Measurements from ENCODE around the gene IL11.
"Not testable (repeated sequence)": the region's sequence is repeated elsewhere in the genome, so short reads cannot be mapped to it uniquely, and the experiment has no call there.

The IL11 gene

GRCh38 chr19:55370305-55370988 lies at the start of gene IL11:
Gene IL11 (minus strand): TSS chr19:55370463. CDS start chr19:55370310, 153 bp downstream.
- peak; percentile 64 for DNase-seq

- DNase-seq = no peak
Observed at GRCh38 chr19:55419624-55420236, 49.5 kb upstream of the IL11 start.

GRCh38 chr19:55419103-55419502 lies 48.8 kb upstream of the IL11 start:
- DNase-seq = no peak

- DNase-seq = no peak
Observed at GRCh38 chr19:55418185-55418584, 47.9 kb upstream of the IL11 start.

GRCh38 chr19:55410168-55410567 lies 39.9 kb upstream of the IL11 start:
- DNase-seq = no peak

- DNase-seq = not testable (repeated sequence)
Observed at GRCh38 chr19:55409179-55409578, 38.9 kb upstream of the IL11 start.

- no peak for DNase-seq
Observed at GRCh38 chr19:55408533-55408872, 38.2 kb upstream of the IL11 start.

- DNase-seq = peak; percentile 91
Observed at GRCh38 chr19:55407800-55408532, 37.7 kb upstream of the IL11 start.

- not testable (repeated sequence) for DNase-seq
Observed at GRCh38 chr19:55407550-55407799, 37.2 kb upstream of the IL11 start, which contains the start of gene UBE2S. Gene UBE2S (minus strand): TSS chr19:55407788. CDS start chr19:55407589, 199 bp downstream.

GRCh38 chr19:55406826-55407549 lies 36.7 kb upstream of the IL11 start:
- DNase-seq = no peak

- no peak for DNase-seq
Observed at GRCh38 chr19:55406091-55406825, 36.0 kb upstream of the IL11 start.

GRCh38 chr19:55405638-55406037 lies 35.4 kb upstream of the IL11 start:
- DNase-seq = no peak

- no peak for DNase-seq
Observed at GRCh38 chr19:55402509-55402908, 32.2 kb upstream of the IL11 start.

GRCh38 chr19:55401390-55401789 lies 31.1 kb upstream of the IL11 start:
- DNase-seq = not testable (repeated sequence)

GRCh38 chr19:55400281-55401087 lies 30.2 kb upstream of the IL11 start:
- DNase-seq = no peak

GRCh38 chr19:55398200-55398925 lies 28.1 kb upstream of the IL11 start:
- no peak for DNase-seq

- DNase-seq = no peak
Observed at GRCh38 chr19:55392820-55393761, 22.8 kb upstream of the IL11 start.

GRCh38 chr19:55391702-55392615 lies 21.7 kb upstream of the IL11 start:
- no peak for DNase-seq

GRCh38 chr19:55391191-55391670 lies 21.0 kb upstream of the IL11 start:
- DNase-seq = no peak
